ENCODE results near the gene RNF43.

The RNF43 gene

GRCh38 chr17:58417300-58418092 is at the start of gene RNF43:
Gene RNF43, minus strand, starts transcription at chr17:58417534. Its CDS starts 1,957 bp downstream, at chr17:58415577.
- peak; percentile 78 for TF ChIP-seq CTCF (IDR thresholded peaks at IDR 0.05; ENCODE audit: low read depth, low read length)
- TF ChIP-seq EZH2phosphoT487 (IDR thresholded peaks at IDR 0.05; ENCODE audit: low read depth): no peak
- H3K79me2 ChIP-seq (ENCODE audit: low read length): no peaks in the 10 kb centered on the region
- no peak within 1 kb of the TSS for H3K27ac ChIP-seq (ENCODE audit: low read length)

GRCh38 chr17:58455491-58455890 is 38.2 kb upstream of the RNF43 start:
- no peaks in the 10 kb centered on the region for H3K4me1 ChIP-seq (ENCODE audit: low read length)
- no peak overlapping the region for H3K4me2 ChIP-seq (ENCODE audit: low read length)
- H3K27me3 ChIP-seq (ENCODE audit: low read depth, low read length): no peaks in the 10 kb centered on the region
- no peak for TF ChIP-seq EZH2phosphoT487 (IDR thresholded peaks at IDR 0.05; ENCODE audit: low read depth)
- TF ChIP-seq CTCF (IDR thresholded peaks at IDR 0.05; ENCODE audit: low read depth, low read length): no peak
- H3K79me2 ChIP-seq (ENCODE audit: low read length): no peaks in the 10 kb centered on the region
- no peaks in the 10 kb centered on the region for H3K36me3 ChIP-seq (replicated peaks; ENCODE audit: low read depth, low read length)
- H3K27ac ChIP-seq (ENCODE audit: low read length): no peak overlapping the region
- no peak overlapping the region for H2AFZ ChIP-seq (ENCODE audit: low read depth, low read length)
- H3K4me3 ChIP-seq (ENCODE audit: low read length): no peak overlapping the region
- H3K9me3 ChIP-seq (ENCODE audit: insufficient read depth, low read length): no peaks in the 10 kb centered on the region
- no peak overlapping the region for H3K9ac ChIP-seq (ENCODE audit: low read length)
- H4K20me1 ChIP-seq (ENCODE audit: insufficient read depth, low read length): no peaks in the 10 kb centered on the region

More at GRCh38 chr17:58417300-58418092, at the start of gene RNF43:
- H3K27me3 ChIP-seq (ENCODE audit: low read depth, low read length): peaks cover 31% of the 10 kb centered on the region
- peak within 1 kb of the TSS; percentile 64 for H2AFZ ChIP-seq (ENCODE audit: low read depth, low read length)
- H3K4me1 ChIP-seq (ENCODE audit: low read length): peaks cover 14% of the 10 kb centered on the region
- H3K9ac ChIP-seq (ENCODE audit: low read length): peak within 1 kb of the TSS; percentile 34
- H4K20me1 ChIP-seq (ENCODE audit: insufficient read depth, low read length): no peaks in the 10 kb centered on the region
- H3K36me3 ChIP-seq (replicated peaks; ENCODE audit: low read depth, low read length): no peaks in the 10 kb centered on the region
- peak within 1 kb of the TSS; percentile 79 for H3K4me2 ChIP-seq (ENCODE audit: low read length)
- peak within 1 kb of the TSS; percentile 69 for H3K4me3 ChIP-seq (ENCODE audit: low read length)
- H3K9me3 ChIP-seq (ENCODE audit: insufficient read depth, low read length): no peaks in the 10 kb centered on the region

- H2AFZ ChIP-seq (ENCODE audit: low read depth, low read length): no peak overlapping the region
- H3K9me3 ChIP-seq (ENCODE audit: insufficient read depth, low read length): no peaks in the 10 kb centered on the region
- H4K20me1 ChIP-seq (ENCODE audit: insufficient read depth, low read length): no peaks in the 10 kb centered on the region
- TF ChIP-seq EZH2phosphoT487 (IDR thresholded peaks at IDR 0.05; ENCODE audit: low read depth) (no peak), CTCF (IDR thresholded peaks at IDR 0.05; ENCODE audit: low read depth, low read length) (no peak)
- no peak overlapping the region for H3K27ac ChIP-seq (ENCODE audit: low read length)
- H3K9ac ChIP-seq (ENCODE audit: low read length): no peak overlapping the region
- no peak overlapping the region for H3K4me3 ChIP-seq (ENCODE audit: low read length)
- H3K4me1 ChIP-seq (ENCODE audit: low read length): no peaks in the 10 kb centered on the region
- no peaks in the 10 kb centered on the region for H3K36me3 ChIP-seq (replicated peaks; ENCODE audit: low read depth, low read length)
- H3K79me2 ChIP-seq (ENCODE audit: low read length): no peaks in the 10 kb centered on the region
- no peak overlapping the region for H3K4me2 ChIP-seq (ENCODE audit: low read length)
- no peaks in the 10 kb centered on the region for H3K27me3 ChIP-seq (ENCODE audit: low read depth, low read length)
Measured at GRCh38 chr17:58452738-58453137, 35.4 kb upstream of the RNF43 start.

GRCh38 chr17:58447039-58447975 is 30.0 kb upstream of the RNF43 start:
- Histone ChIP-seq H3K9me3 (ENCODE audit: insufficient read depth, low read length) (no peaks in the 10 kb centered on the region), H4K20me1 (ENCODE audit: insufficient read depth, low read length) (no peaks in the 10 kb centered on the region), H3K36me3 (replicated peaks; ENCODE audit: low read depth, low read length) (no peaks in the 10 kb centered on the region), H3K27ac (ENCODE audit: low read length) (no peak overlapping the region), H3K4me2 (ENCODE audit: low read length) (no peak overlapping the region), H3K4me3 (ENCODE audit: low read length) (no peak overlapping the region), H3K27me3 (ENCODE audit: low read depth, low read length) (peaks cover 4% of the 10 kb centered on the region; the same call in 1 of the 2 replicates), H2AFZ (ENCODE audit: low read depth, low read length) (no peak overlapping the region), H3K9ac (ENCODE audit: low read length) (no peak overlapping the region), H3K4me1 (ENCODE audit: low read length) (no peaks in the 10 kb centered on the region), H3K79me2 (ENCODE audit: low read length) (no peaks in the 10 kb centered on the region)
- TF ChIP-seq CTCF (IDR thresholded peaks at IDR 0.05; ENCODE audit: low read depth, low read length) (peak; percentile 89), EZH2phosphoT487 (IDR thresholded peaks at IDR 0.05; ENCODE audit: low read depth) (no peak)

Data from OCI-LY3 (cell line).